A549 (cell line): ENCODE results near the gene BARX2. TPM values are rescaled to one million over a fixed set of nuclear protein-coding genes. Genes with fewer than 3 reads are reported as not detected.

ENCODE experiments used
- ATAC-seq, 2 experiments: fragments of 200-7000 bp in 1 of 2; fragments of >200 bp in 1 of 2; cut with Nextera tagmentation in 1 of 2; cut with Tn5 transposase in 1 of 2; 3 replicates each; pipeline versions ENCODE4 v1.8.0 to v1.9.1; 2018 to 2020; ENCODE audit warnings: mild to moderate bottlenecking in 1 of 2, moderate library complexity in 1 of 2
- CTCF ChIA-PET: fragments of 300-600 bp; sonication (Branson Sonifier 250); formaldehyde crosslinking; extraction: SDS; loops from one replicate; lab custom pipeline; 2021; ENCODE audit warnings: antibody characterized with exemption, inconsistent platforms; lab: Yijun Ruan, JAX
- POLR2A ChIA-PET: fragments of 350-600 bp; formaldehyde crosslinking; extraction: SDS; loops from one replicate; lab custom pipeline; 2021; ENCODE audit warnings: antibody characterized with exemption, inconsistent platforms; lab: Yijun Ruan, JAX
- DNase-seq, 2 experiments: peaks; one replicate each; pipeline versions ENCODE4 v3.0.0 to v3.0.0-alpha.2; 2011 to 2016; ENCODE audit warnings: low read depth in 1 of 2, low spot score in 1 of 2
- FAIRE-seq: peaks from 2 replicates; lab custom pipeline; 2011; peaks lifted over from hg19 to GRCh38; lab: Jason Lieb, UNC
- H3K27ac ChIP-seq, 2 experiments: fragments of >200 bp; sonication (Bioruptor Twin); formaldehyde crosslinking; 3 replicates each; pipeline ENCODE4 v1.5.1; 2016 to 2017
- H3K4me1 ChIP-seq: fragments of >200 bp; sonication (Bioruptor Twin); formaldehyde crosslinking; 3 replicates; pipeline ENCODE4 v1.6.1; 2016
- H3K4me2 ChIP-seq: fragments of >200 bp; sonication (Bioruptor Twin); formaldehyde crosslinking; 3 replicates; pipeline ENCODE4 v1.6.1; 2016
- H3K4me3 ChIP-seq: fragments of >200 bp; sonication (Bioruptor Twin); formaldehyde crosslinking; 3 replicates; pipeline ENCODE4 v1.5.1; 2016
- H3K9me3 ChIP-seq: fragments of >200 bp; sonication (Bioruptor Twin); formaldehyde crosslinking; 3 replicates; pipeline ENCODE4 v1.6.1; 2016
- ATOH8 ChIP-seq: fragments of 250-450 bp; sonication (Bioruptor Pico); IDR thresholded peaks from 2 replicates; pipeline ENCODE4 v1.5.0; 2020; ENCODE audit warnings: low read depth, mild to moderate bottlenecking, moderate library complexity
- CBX8 ChIP-seq: fragments of 200-600 bp; sonication (generic); IDR thresholded peaks from 2 replicates; pipeline ENCODE4 v1.6.1; 2016
- CTCF ChIP-seq: fragments of >200 bp; sonication (Bioruptor Twin); formaldehyde crosslinking; IDR thresholded peaks from 3 replicates; pipeline ENCODE4 v1.5.1; 2016
- E2F6 ChIP-seq: IDR thresholded peaks from 2 replicates; pipeline ENCODE4 v1.6.1; 2012; ENCODE audit warnings: low read depth, borderline replicate concordance
- EHF ChIP-seq: fragments of 250-450 bp; sonication (Bioruptor Pico); IDR thresholded peaks from 2 replicates; pipeline ENCODE4 v1.5.0; 2020; ENCODE audit warnings: mild to moderate bottlenecking
- FOSB ChIP-seq: fragments of 250-450 bp; sonication (Bioruptor Pico); IDR thresholded peaks from 2 replicates; pipeline ENCODE4 v1.5.0; 2020; ENCODE audit warnings: mild to moderate bottlenecking, moderate library complexity
- HDAC2 ChIP-seq: fragments of 200-600 bp; sonication (generic); IDR thresholded peaks from 2 replicates; pipeline ENCODE4 v1.6.1; 2016
- HMGXB4 ChIP-seq: fragments of 250-450 bp; sonication (Bioruptor Pico); IDR thresholded peaks from 2 replicates; pipeline ENCODE4 v1.5.0; 2021; ENCODE audit warnings: mild to moderate bottlenecking, moderate library complexity, borderline replicate concordance
- JUN ChIP-seq, 2 experiments: fragments of >200 bp; sonication (Bioruptor Twin); formaldehyde crosslinking; IDR thresholded peaks; 2 replicates in 1 of 2; 3 replicates in 1 of 2; pipeline ENCODE4 v1.6.1; 2016 to 2017
- JUNB ChIP-seq: fragments of >200 bp; sonication (Bioruptor Twin); formaldehyde crosslinking; IDR thresholded peaks from 2 replicates; pipeline ENCODE4 v1.6.1; 2016
- KDM1A ChIP-seq: fragments of 200-600 bp; sonication (generic); IDR thresholded peaks from 2 replicates; pipeline ENCODE4 v1.6.1; 2016; ENCODE audit warnings: low read depth, mild to moderate bottlenecking
- MAFK ChIP-seq: fragments of 450-650 bp; IDR thresholded peaks from 2 replicates; pipeline ENCODE4 v1.6.1; 2014; ENCODE audit not compliant: partially characterized antibody
- MAX ChIP-seq: IDR thresholded peaks from 2 replicates; pipeline ENCODE4 v1.6.1; 2012
- RAD21 ChIP-seq, 2 experiments: fragments of >200 bp in 1 of 2; sonication (Bioruptor Twin) in 1 of 2; formaldehyde crosslinking in 1 of 2; IDR thresholded peaks in 1 of 2; conservative IDR thresholded peaks in 1 of 2; 2 replicates in 1 of 2; 3 replicates in 1 of 2; pipeline ENCODE4 v1.6.1; 2012 to 2018; ENCODE audit warnings: inconsistent platforms in 1 of 2
- RARB ChIP-seq: fragments of 250-450 bp; sonication (Bioruptor Pico); IDR thresholded peaks from 2 replicates; pipeline ENCODE4 v1.8.0; 2021; ENCODE audit warnings: mild to moderate bottlenecking, moderate library complexity
- RCOR1 ChIP-seq: fragments of 150-350 bp; IDR thresholded peaks from 2 replicates; pipeline ENCODE4 v1.6.1; 2014; ENCODE audit warnings: antibody characterized with exemption, low read length, low read depth
- RFX5 ChIP-seq: fragments of 450-650 bp; IDR thresholded peaks from 2 replicates; pipeline ENCODE4 v1.7.1; 2014; ENCODE audit warnings: antibody characterized with exemption, mild to moderate bottlenecking, moderate library complexity
- TFCP2L1 ChIP-seq: fragments of 250-450 bp; sonication (Bioruptor Pico); IDR thresholded peaks from 2 replicates; pipeline ENCODE4 v1.5.0; 2021; ENCODE audit warnings: mild to moderate bottlenecking
- ZSCAN20 ChIP-seq: fragments of 250-450 bp; sonication (Bioruptor Pico); IDR thresholded peaks from 2 replicates; pipeline ENCODE4 v1.8.0; 2022; ENCODE audit warnings: mild to moderate bottlenecking, moderate library complexity
- WGBS: methylation state at CpG from one replicate; pipeline ENCODE4 v1.1.6; 2017; ENCODE audit errors: missing lambda C conversion rate; 5-methylcytosine and 5-hydroxymethylcytosine counted together
- polyA plus RNA-seq, 4 experiments: library from polyadenylated mRNA; depleted of rRNA in 3 of 4; stranded (reverse); fragments of >200 nt; fragmentation: RNase III in 1 of 4; extraction: RNeasy Plus Mini Kit Qiagen cat#74134 plus additional on column Dnase treatment in 1 of 4; gene quantifications; 2 replicates in 3 of 4; 3 replicates in 1 of 4; pipeline ENCODE4 v1.2.3, GENCODE V29; 2011 to 2017

Gene BARX2
- polyA plus RNA-seq, 2 of the 4 experiments (the other 2 are of a cell fraction) = not detected

- TF ChIP-seq RCOR1 (no peak), EHF (CRISPR knock-in tag) (no peak), TFCP2L1 (CRISPR knock-in tag) (no peak), CTCF (no peak), ATOH8 (CRISPR knock-in tag) (no peak), RFX5 (no peak), RAD21 (conservative IDR thresholded peaks at IDR 0.05 in 1 of 2, IDR thresholded peaks at IDR 0.05 in 1 of 2) (no peak), JUNB (no peak), MAFK (no peak)
These were observed 114.4 kb downstream of the BARX2 start (continued) for GRCh38 chr11:129490004-129490403.

- no peak overlapping the region for H3K4me2 ChIP-seq
- TF ChIP-seq CBX8 = no peak
- TF ChIP-seq KDM1A = no peak
- TF ChIP-seq MAX = no peak
- TF ChIP-seq JUN (IDR thresholded peaks at IDR 0.05) = no peak
- no peak for TF ChIP-seq RFX5
- no peak for TF ChIP-seq E2F6
- no peak for TF ChIP-seq MAFK
- TF ChIP-seq EHF (CRISPR knock-in tag) = no peak
- TF ChIP-seq HMGXB4 = no peak
- no peak for TF ChIP-seq ZSCAN20 (CRISPR knock-in tag)
- no peak for TF ChIP-seq HDAC2
- TF ChIP-seq RARB (CRISPR knock-in tag) = no peak
- TF ChIP-seq FOSB (CRISPR knock-in tag) = no peak
- TF ChIP-seq, all 56 proteins: peak for 0
- ChIA-PET POLR2A (no interaction called here), CTCF (interaction anchor here (0.7 kb wide), 1 partner anchor 128 kb away, joined by 3 read pairs; no protein-coding TSS in a partner anchor)
- Histone ChIP-seq H3K4me1 (no peaks in the 10 kb centered on the region), H3K4me3 (no peak overlapping the region), H3K9me3 (no peaks in the 10 kb centered on the region), H3K27ac (no peak overlapping the region)
- FAIRE-seq = no peak
- no peak for DNase-seq
- ATAC-seq = no peak
- WGBS = 11% methylated on average over 8 of the region's 8 CpGs
These were observed 118.1 kb downstream of the BARX2 start for GRCh38 chr11:129493746-129494145.

Other genes with a start within 250 kb of the BARX2 start
- gene ARHGAP32, start 183.5 kb upstream of the BARX2 start, polyA plus RNA-seq (2011; rRNA removed) = 9.0 and 13.2 TPM in 2 replicates
- gene ARHGAP32, start 183.5 kb upstream of the BARX2 start, polyA plus RNA-seq (2017; fragmentation: RNase III; extraction: RNeasy Plus Mini Kit Qiagen cat#74134 plus additional on column Dnase treatment) = 3.5 to 4.4 TPM (median 4.3 TPM) in 3 replicates